ELF-1 (cell line): ENCODE measurements around the gene USP4.
A peak's percentile ranks its signal among the peaks of the same experiment; 100 is the strongest.
"Not testable (repeated sequence)": the region's sequence is repeated elsewhere in the genome, so short reads cannot be mapped to it uniquely, and the experiment has no call there.

ENCODE experiments used
- DNase-seq: peaks from one replicate; pipeline ENCODE4 v3.0.0-alpha.2; 2016; ENCODE audit warnings: low read depth, low spot score

Gene USP4

GRCh38 chr3:49349348-49350114 lies 9.7 kb upstream of the USP4 start:
- no peak for DNase-seq

GRCh38 chr3:49348361-49348760 lies 8.5 kb upstream of the USP4 start:
- DNase-seq = not testable (repeated sequence)

- DNase-seq = no peak
Observed at GRCh38 chr3:49346797-49347251, 7.0 kb upstream of the USP4 start.

- DNase-seq = no peak
Observed at GRCh38 chr3:49343163-49343562, 3.3 kb upstream of the USP4 start.

GRCh38 chr3:49341996-49342395 lies 2.1 kb upstream of the USP4 start:
- no peak for DNase-seq

GRCh38 chr3:49339581-49339940 lies 292 bp downstream of the USP4 start:
- DNase-seq = no peak

GRCh38 chr3:49333916-49334633 lies 5.8 kb downstream of the USP4 start:
- no peak for DNase-seq

GRCh38 chr3:49333091-49333490 lies 6.8 kb downstream of the USP4 start:
- DNase-seq = no peak

- no peak for DNase-seq
Observed at GRCh38 chr3:49329186-49329585, 10.7 kb downstream of the USP4 start.

- not testable (repeated sequence) for DNase-seq
Observed at GRCh38 chr3:49328350-49328749, 11.5 kb downstream of the USP4 start.

GRCh38 chr3:49327485-49327884 lies 12.4 kb downstream of the USP4 start:
- DNase-seq = peak; percentile 9

- DNase-seq = no peak
Observed at GRCh38 chr3:49324768-49325167, 15.1 kb downstream of the USP4 start.

- DNase-seq = no peak
Observed at GRCh38 chr3:49316696-49317457, 23.0 kb downstream of the USP4 start.

- DNase-seq = no peak
Observed at GRCh38 chr3:49313896-49314688, 25.8 kb downstream of the USP4 start.

GRCh38 chr3:49311283-49311682 lies 28.6 kb downstream of the USP4 start:
- no peak for DNase-seq

GRCh38 chr3:49310677-49311076 lies 29.2 kb downstream of the USP4 start:
- DNase-seq = no peak

GRCh38 chr3:49305608-49306007 lies 34.2 kb downstream of the USP4 start:
- DNase-seq = no peak

- DNase-seq = no peak
Observed at GRCh38 chr3:49302613-49303012, 37.2 kb downstream of the USP4 start.

- DNase-seq = no peak
Observed at GRCh38 chr3:49300595-49300994, 39.3 kb downstream of the USP4 start.

GRCh38 chr3:49298511-49298910 lies 41.3 kb downstream of the USP4 start:
- no peak for DNase-seq

- no peak for DNase-seq
Observed at GRCh38 chr3:49296781-49297411, 43.0 kb downstream of the USP4 start.
